NCI-H128 (cell line): ENCODE data around the gene TRIP10.
"Not testable (repeated sequence)": the region's sequence is repeated elsewhere in the genome, so short reads cannot be mapped to it uniquely, and the experiment has no call there.

Experiments
- DNase-seq: peaks from one replicate; lab custom pipeline; 2025; ENCODE audit not compliant: unreplicated experiment; lab: John Stamatoyannopoulos, UW

Gene TRIP10

GRCh38 chr19:6793973-6794372 lies 54.5 kb downstream of the TRIP10 start:
- DNase-seq, result no peak

DNA sequence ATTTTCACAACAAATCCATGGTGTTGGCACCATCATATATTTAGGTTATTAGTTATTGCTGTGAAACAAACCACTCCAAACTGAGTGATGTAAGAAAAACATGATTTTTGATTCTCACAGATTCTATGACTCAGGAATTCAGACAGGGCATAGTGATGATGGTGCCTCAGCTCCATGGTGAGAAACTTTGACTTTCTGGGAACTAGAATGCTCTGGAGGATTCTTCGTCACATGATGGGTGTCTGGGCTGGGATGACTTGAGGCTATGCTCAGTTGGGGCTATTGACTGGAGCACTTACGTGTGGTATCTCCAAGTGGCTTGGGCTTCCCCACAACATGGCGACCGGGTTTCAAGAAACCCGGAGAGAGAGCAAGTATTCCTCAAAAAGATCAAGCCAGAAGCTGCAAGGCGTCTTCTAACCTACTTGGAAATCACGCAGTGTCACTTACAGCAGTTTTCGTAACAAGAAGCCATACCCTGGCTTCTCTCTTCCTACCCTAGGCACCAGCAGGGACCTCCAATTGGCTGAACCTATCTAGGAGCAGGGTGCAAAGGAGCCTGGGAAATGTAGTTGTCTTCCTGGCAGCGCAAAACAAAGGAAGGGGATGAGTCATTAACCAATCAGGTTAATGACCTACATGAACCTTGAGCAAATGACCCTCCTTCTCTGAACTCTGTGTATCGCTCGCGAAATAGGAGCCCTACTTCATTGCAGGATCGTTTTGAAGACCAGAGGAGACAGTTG lies 55.4 kb downstream of the TRIP10 start:
- DNase-seq, result no peak

DNA sequence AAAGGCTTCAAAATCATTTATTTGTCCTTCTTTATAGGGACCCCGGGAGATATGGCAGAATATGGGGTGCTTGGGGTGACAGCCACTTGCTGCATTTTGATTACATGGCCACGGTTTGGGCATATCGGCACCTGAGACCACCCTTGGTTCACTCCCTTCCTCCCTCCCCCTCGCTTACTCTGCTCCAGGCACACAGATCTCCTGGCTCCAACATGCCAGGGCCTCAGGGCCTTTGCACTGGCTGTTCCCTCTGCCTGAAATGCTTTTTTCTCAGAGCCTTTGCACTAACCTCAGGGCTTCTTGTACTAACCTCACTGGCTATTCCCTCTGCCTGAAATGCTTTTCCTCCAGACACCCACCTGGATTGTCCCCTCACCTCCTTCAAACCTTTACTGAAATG lies 56.8 kb downstream of the TRIP10 start:
- DNase-seq, result no peak

GRCh38 chr19:6797646-6798045 lies 58.2 kb downstream of the TRIP10 start:
- no peak for DNase-seq

GRCh38 chr19:6800160-6800790 lies 60.8 kb downstream of the TRIP10 start:
- DNase-seq, result not testable (repeated sequence)

GRCh38 chr19:6800991-6801484 lies 61.6 kb downstream of the TRIP10 start:
- no peak for DNase-seq
